Subcutaneous adipose tissue (tissue), 4 donors: Measurements from ENCODE around the gene RHOBTB3. TPM values are rescaled to one million over a fixed set of nuclear protein-coding genes. Genes with fewer than 3 reads are reported as not detected.

Experiments
- CTCF ChIP-seq: fragments of 450-650 bp; IDR thresholded peaks from one replicate; pipeline ENCODE4 v1.5.1; 2016; ENCODE audit warnings: low read depth, mild to moderate bottlenecking, control low read depth, antibody characterized with exemption, moderate library complexity
- total RNA-seq, 4 donors: library from RNA; depleted of rRNA; stranded (reverse); fragments of >200 nt; gene quantifications; one replicate each; pipeline ENCODE4 v1.1.0, GENCODE V29; 2016

The RHOBTB3 gene
- total RNA-seq, 4 donors from 2014 or later = 131 to 198 (median 148) TPM

- no peak for TF ChIP-seq CTCF
Observed at GRCh38 chr5:95759634-95760033, 28.5 kb downstream of the RHOBTB3 start.

- TF ChIP-seq CTCF = no peak
Observed at GRCh38 chr5:95760273-95761191, 29.4 kb downstream of the RHOBTB3 start.

GRCh38 chr5:95761771-95762651, 30.9 kb downstream of the RHOBTB3 start:
- TF ChIP-seq CTCF = no peak

GRCh38 chr5:95762652-95763041, 31.5 kb downstream of the RHOBTB3 start:
- no peak for TF ChIP-seq CTCF

GRCh38 chr5:95763941-95764340, 32.8 kb downstream of the RHOBTB3 start:
- TF ChIP-seq CTCF = no peak

GRCh38 chr5:95768731-95769130, 37.6 kb downstream of the RHOBTB3 start:
- TF ChIP-seq CTCF = no peak
